GM18508 (cell line): ENCODE measurements around the gene PLK5.
"Not testable (repeated sequence)": the region's sequence is repeated elsewhere in the genome, so short reads cannot be mapped to it uniquely, and the experiment has no call there.

Experiments
- ATAC-seq: cut with Tn5 transposase; IDR thresholded peaks from one replicate; pipeline ENCODE4 v1.9.1; 2021; ENCODE audit warnings: moderate number of reproducible peaks; ENCODE audit not compliant: insufficient read depth, unreplicated experiment

The PLK5 gene, protein sequence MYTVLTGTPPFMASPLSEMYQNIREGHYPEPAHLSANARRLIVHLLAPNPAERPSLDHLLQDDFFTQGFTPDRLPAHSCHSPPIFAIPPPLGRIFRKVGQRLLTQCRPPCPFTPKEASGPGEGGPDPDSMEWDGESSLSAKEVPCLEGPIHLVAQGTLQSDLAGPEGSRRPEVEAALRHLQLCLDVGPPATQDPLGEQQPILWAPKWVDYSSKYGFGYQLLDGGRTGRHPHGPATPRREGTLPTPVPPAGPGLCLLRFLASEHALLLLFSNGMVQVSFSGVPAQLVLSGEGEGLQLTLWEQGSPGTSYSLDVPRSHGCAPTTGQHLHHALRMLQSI

GRCh38 chr19:1523412-1524286 is at the start of gene PLK5:
Gene PLK5 (plus strand): TSS chr19:1524077. CDS start chr19:1526997, 2,920 bp downstream.
- no peak for ATAC-seq

DNA sequence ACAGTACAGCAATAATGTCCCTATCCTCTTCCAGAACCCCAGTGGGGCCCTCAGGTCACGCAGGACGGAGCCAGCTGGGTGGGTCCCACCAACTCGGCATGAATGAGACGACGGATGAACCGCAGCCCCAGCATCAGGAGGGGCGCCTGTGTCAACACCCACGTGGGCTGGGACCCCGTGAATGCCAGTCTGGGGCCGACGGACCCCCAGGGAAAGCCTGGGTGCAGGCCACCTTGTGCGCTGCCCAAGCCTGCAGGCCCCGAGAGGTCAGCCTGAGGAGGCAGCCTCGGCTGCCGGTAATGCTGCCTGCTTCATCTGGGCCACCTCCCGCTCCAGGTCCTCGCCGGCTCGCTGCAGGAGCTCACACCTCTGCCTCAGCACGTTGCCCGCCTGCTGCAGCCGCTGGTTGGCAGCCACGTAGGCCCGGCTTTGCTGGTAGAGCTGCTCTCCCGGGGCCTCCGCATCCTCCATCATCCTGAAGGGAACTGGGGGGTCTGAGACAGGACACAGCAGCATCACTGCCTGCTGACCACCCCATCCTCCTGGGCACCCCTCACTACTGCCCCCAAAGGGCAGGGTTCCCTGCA is 49.0 kb upstream of the PLK5 start:
- ATAC-seq = no peak

- no peak for ATAC-seq
These were observed 48.0 kb upstream of the PLK5 start for GRCh38 chr19:1475751-1476437.

GRCh38 chr19:1477056-1477455 is 46.8 kb upstream of the PLK5 start:
- not testable (repeated sequence) for ATAC-seq

GRCh38 chr19:1478934-1479707 is 44.8 kb upstream of the PLK5 start, which contains the start of gene C19orf25:
Gene C19orf25 (minus strand): TSS chr19:1479215. CDS start chr19:1478903, 312 bp downstream.
- ATAC-seq = no peak

DNA sequence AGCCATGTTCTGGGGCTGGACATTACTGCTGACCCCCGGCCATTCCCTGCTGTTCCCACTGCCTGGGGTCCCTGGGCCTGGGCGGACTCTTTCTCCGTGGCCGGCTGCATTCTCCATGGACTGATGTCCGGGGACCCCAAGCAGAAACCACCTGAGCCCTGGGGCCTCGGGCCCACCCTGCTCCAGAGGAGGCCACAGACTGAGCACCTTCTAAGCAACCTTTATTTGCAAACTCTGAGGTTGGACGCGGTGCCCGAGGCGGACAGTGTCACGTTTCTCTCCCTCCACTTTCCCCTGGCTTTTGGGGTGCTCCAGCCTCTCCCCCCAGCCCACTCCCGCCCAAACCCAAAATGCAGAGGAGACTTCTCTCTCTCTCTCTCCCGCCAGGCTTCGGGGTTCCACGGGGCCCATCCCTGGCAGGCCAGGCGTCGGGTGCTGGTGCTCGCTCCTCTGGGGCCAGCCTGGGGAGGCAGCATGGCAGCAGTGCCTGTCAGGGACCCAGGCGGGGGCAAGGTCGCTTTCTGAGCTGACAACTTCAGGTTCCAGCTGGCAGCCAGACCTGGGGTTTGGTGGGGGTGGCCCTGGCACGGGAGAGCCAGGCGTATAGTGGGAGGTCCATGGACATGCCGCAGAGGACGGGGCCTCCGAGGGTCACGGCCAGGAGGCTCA is 42.5 kb upstream of the PLK5 start:
- ATAC-seq = no peak

DNA sequence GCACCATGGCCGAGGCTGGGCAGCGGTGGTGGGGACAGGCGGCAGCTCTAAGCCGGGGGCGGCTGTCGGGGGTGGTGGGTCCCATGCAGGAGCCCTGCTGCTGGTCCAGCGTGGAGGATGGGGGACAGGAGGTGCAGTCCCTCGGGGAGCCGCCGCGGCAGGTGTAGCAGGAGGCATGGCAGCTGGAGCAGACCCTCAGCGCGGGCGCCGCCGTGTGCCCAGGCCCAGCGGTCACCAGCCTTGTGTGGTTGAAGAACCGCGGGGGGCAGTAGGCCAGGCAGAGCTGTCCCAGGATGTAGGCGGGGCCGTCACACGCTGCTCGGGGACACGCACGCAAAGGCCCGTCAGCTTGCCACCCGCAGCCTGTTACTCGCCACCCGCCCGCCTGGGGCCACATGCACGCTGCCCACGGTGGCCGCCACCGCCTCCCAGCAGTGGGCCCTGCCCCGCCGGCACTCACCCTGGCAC is 42.0 kb upstream of the PLK5 start:
- ATAC-seq = no peak

- ATAC-seq = no peak
These were observed 41.3 kb upstream of the PLK5 start for GRCh38 chr19:1482361-1483130.

DNA sequence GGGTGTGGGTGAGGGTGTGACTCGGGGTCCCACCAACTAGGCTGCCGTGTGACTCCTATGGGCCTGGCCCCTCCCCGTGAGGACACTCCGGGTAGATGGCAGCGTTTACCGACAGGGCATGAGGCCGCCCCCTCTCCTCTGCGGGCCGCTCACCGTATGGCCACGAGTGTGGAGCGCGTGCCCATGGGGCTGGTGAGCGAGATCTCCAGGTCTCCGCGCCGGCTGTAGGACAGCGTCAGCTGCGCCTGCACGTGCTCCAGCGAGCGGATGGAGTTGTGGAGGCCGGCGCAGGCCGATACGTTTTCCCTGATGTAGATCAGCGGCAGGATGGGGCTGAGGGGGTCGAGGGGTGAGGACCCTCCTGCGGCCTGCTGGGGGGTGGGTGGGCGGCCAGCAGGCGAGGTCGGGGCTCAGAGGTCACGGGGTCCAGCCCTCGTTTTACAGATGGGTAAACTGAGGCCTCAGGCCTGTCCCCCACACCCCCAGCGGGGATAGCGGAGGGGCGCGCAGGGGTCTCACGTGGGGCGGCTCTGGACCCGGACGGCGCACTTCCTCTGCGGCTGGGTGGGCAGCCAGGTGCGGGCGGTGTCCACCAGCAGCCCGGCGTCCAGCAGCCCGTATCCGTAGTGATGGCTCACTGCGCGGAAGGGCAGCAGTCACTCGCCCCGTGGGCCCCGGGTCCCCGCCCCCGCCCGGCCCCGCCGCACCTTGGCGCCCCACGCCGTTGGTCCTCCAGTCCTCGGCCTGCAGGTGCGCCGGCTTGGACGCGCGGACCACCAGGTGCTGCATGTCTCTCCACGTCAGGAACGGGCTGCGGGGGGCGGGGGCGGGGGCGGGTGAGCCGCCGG is 40.5 kb upstream of the PLK5 start:
- no peak for ATAC-seq

GRCh38 chr19:1483979-1484428 is 39.9 kb upstream of the PLK5 start:
- ATAC-seq = no peak

- no peak for ATAC-seq
These were observed 36.9 kb upstream of the PLK5 start for GRCh38 chr19:1486720-1487575.

- no peak for ATAC-seq
These were observed 36.1 kb upstream of the PLK5 start for GRCh38 chr19:1487576-1488281.

- ATAC-seq = no peak
These were observed 35.6 kb upstream of the PLK5 start for GRCh38 chr19:1488282-1488601.

GRCh38 chr19:1489463-1490310 is 34.2 kb upstream of the PLK5 start:
- ATAC-seq = no peak
